Keratinocyte (primary cell): Measurements from ENCODE around the gene JTB.

Experiments used
- CTCF ChIP-seq, 3 experiments: IDR thresholded peaks in 1 of 3; conservative IDR thresholded peaks in 1 of 3; optimal IDR thresholded peaks in 1 of 3; 2 replicates in 2 of 3; 3 replicates in 1 of 3; pipeline versions ENCODE3 to v1.5.1; 2011; ENCODE audit warnings: low read length in 3 of 3, mild to moderate bottlenecking in 3 of 3, moderate library complexity in 2 of 3, control low read depth in 1 of 3, inconsistent platforms in 1 of 3; ENCODE audit not compliant: insufficient read depth in 2 of 3; ENCODE audit errors: extremely low read depth in 1 of 3
- EZH2 ChIP-seq: IDR thresholded peaks from one replicate; pipeline ENCODE4 v1.6.1; 2012; ENCODE audit warnings: inconsistent platforms, mild to moderate bottlenecking, low read length, moderate library complexity

GRCh38 chr1:153987621-153988020, 10.1 kb upstream of the JTB start:
- TF ChIP-seq CTCF (optimal IDR thresholded peaks at IDR 0.05 in 1 of 3, IDR thresholded peaks at IDR 0.05 in 1 of 3, conservative IDR thresholded peaks at IDR 0.05 in 1 of 3; ENCODE audit: extremely low read depth in 1 of 3, insufficient read depth in 2 of 3, low read length in 3 of 3) (no peak), EZH2 (no peak)
